GM23338 (cell line): ENCODE results near the gene NINL. TPM values are rescaled to one million over a fixed set of nuclear protein-coding genes. Genes with fewer than 3 reads are reported as not detected.

Experiments used
- ATAC-seq: fragments of 200-7000 bp; cut with Tn5 transposase; 3 replicates; pipeline ENCODE4 v1.9.1; 2020
- DNase-seq: peaks from one replicate; pipeline ENCODE4 v3.0.0-alpha.2; 2015; ENCODE audit warnings: low spot score
- H2AFZ ChIP-seq: fragments of 200-600 bp; sonication (generic); 2 replicates; pipeline ENCODE4 v1.8.0; 2016; ENCODE audit warnings: antibody characterized with exemption, mild to moderate bottlenecking, moderate library complexity
- H3F3A ChIP-seq: fragments of 200-600 bp; sonication (generic); replicated peaks from 2 replicates; pipeline ENCODE4 v1.8.0; 2017; ENCODE audit warnings: antibody characterized with exemption, mixed run types, low read depth
- H3K27ac ChIP-seq: fragments of 200-600 bp; sonication (generic); 2 replicates; pipeline ENCODE4 v1.6.1; 2016; ENCODE audit warnings: low read depth
- H3K27me3 ChIP-seq: fragments of 200-600 bp; sonication (generic); 2 replicates; pipeline ENCODE4 v1.8.0; 2016; ENCODE audit warnings: mild to moderate bottlenecking, mixed run types, moderate library complexity; ENCODE audit not compliant: insufficient read depth
- H3K36me3 ChIP-seq: fragments of 200-600 bp; sonication (generic); 2 replicates; pipeline ENCODE4 v1.8.0; 2016; ENCODE audit warnings: mild to moderate bottlenecking; ENCODE audit not compliant: insufficient read depth
- H3K4me1 ChIP-seq: fragments of 200-600 bp; sonication (generic); 2 replicates; pipeline ENCODE4 v1.8.0; 2016; ENCODE audit warnings: mild to moderate bottlenecking, moderate library complexity; ENCODE audit not compliant: insufficient read depth
- H3K4me2 ChIP-seq: fragments of 200-600 bp; sonication (generic); 2 replicates; pipeline ENCODE4 v1.7.1; 2017; ENCODE audit warnings: mixed run types
- H3K4me3 ChIP-seq: fragments of 200-600 bp; sonication (generic); 2 replicates; pipeline ENCODE4 v1.6.1; 2016; ENCODE audit warnings: mixed run types
- H3K79me2 ChIP-seq: fragments of 200-600 bp; sonication (generic); replicated peaks from 2 replicates; pipeline ENCODE4 v1.8.0; 2017; ENCODE audit warnings: mild to moderate bottlenecking; ENCODE audit not compliant: insufficient read depth
- H3K9me2 ChIP-seq: fragments of 200-600 bp; sonication (generic); 2 replicates; pipeline ENCODE4 v1.8.0; 2017; ENCODE audit not compliant: insufficient read depth
- H4K20me1 ChIP-seq: fragments of 200-600 bp; sonication (generic); replicated peaks from 2 replicates; pipeline ENCODE4 v1.8.0; 2017; ENCODE audit warnings: mild to moderate bottlenecking; ENCODE audit not compliant: insufficient read depth
- H3K27ac Mint-ChIP-seq: 2 replicates; pipeline ENCODE4 v1.8.0; 2020; ENCODE audit warnings: inconsistent platforms, mild to moderate bottlenecking, moderate library complexity, mixed read lengths
- H3K27me3 Mint-ChIP-seq: 3 replicates; pipeline ENCODE4 v1.8.0; 2022; ENCODE audit warnings: low read depth, mild to moderate bottlenecking, moderate library complexity, mixed read lengths, inconsistent platforms; ENCODE audit not compliant: insufficient read depth, poor library complexity
- H3K36me3 Mint-ChIP-seq: 3 replicates; pipeline ENCODE4 v1.8.0; 2021; ENCODE audit warnings: low read depth, mild to moderate bottlenecking, inconsistent platforms, moderate library complexity, mixed read lengths
- H3K4me1 Mint-ChIP-seq: 3 replicates; pipeline ENCODE4 v1.8.0; 2020; ENCODE audit warnings: mild to moderate bottlenecking, inconsistent platforms, mixed read lengths
- H3K4me3 Mint-ChIP-seq: 3 replicates; pipeline ENCODE4 v1.8.0; 2021; ENCODE audit warnings: moderate library complexity, mild to moderate bottlenecking, inconsistent platforms, mixed read lengths
- H3K9me3 Mint-ChIP-seq: 3 replicates; pipeline ENCODE4 v1.8.0; 2020; ENCODE audit warnings: moderate library complexity, mild to moderate bottlenecking, inconsistent platforms, mixed read lengths
- CREB1 ChIP-seq: fragments of 250-450 bp; sonication (Bioruptor Pico); IDR thresholded peaks from 2 replicates; pipeline ENCODE4 v1.5.0; 2020; ENCODE audit warnings: low read depth, mild to moderate bottlenecking, moderate library complexity
- EZH2phosphoT487 ChIP-seq: fragments of 200-600 bp; sonication (generic); IDR thresholded peaks from one replicate; pipeline ENCODE4 v1.8.1; 2018; ENCODE audit warnings: antibody characterized with exemption; ENCODE audit not compliant: unreplicated experiment
- JUNB ChIP-seq: IDR thresholded peaks from one replicate; pipeline ENCODE4 v1.6.1; 2016; ENCODE audit warnings: antibody characterized with exemption; ENCODE audit not compliant: unreplicated experiment
- STAT1 ChIP-seq: IDR thresholded peaks from one replicate; pipeline ENCODE4 v1.6.1; 2016; ENCODE audit warnings: antibody characterized with exemption; ENCODE audit not compliant: unreplicated experiment
- ZNF462 ChIP-seq: fragments of 250-450 bp; sonication (Bioruptor Pico); IDR thresholded peaks from 2 replicates; pipeline ENCODE4 v1.5.0; 2020; ENCODE audit warnings: mild to moderate bottlenecking, moderate library complexity
- polyA plus RNA-seq: library from polyadenylated mRNA; unstranded; fragments of >200 nt; fragmentation: Nextera tagmentation; extraction: Ambion mirVana; gene quantifications from 2 replicates; pipeline ENCODE4 v1.2.1, GENCODE V29; 2016
- total RNA-seq: library from RNA; depleted of rRNA; stranded (reverse); fragments of >200 nt; shearing (Covaris generic); gene quantifications from 2 replicates; pipeline ENCODE4 v1.2.3, GENCODE V29; 2014
- TF ChIP-seq, protein P1 (sequence below): IDR thresholded peaks from 2 replicates; pipeline ENCODE4 v1.6.1; 2016; ENCODE audit warnings: antibody characterized with exemption

NINL gene
- total and polyA plus RNA-seq, 2 experiments from 2014 or later: 18.0 to 31.2 TPM

DNA sequence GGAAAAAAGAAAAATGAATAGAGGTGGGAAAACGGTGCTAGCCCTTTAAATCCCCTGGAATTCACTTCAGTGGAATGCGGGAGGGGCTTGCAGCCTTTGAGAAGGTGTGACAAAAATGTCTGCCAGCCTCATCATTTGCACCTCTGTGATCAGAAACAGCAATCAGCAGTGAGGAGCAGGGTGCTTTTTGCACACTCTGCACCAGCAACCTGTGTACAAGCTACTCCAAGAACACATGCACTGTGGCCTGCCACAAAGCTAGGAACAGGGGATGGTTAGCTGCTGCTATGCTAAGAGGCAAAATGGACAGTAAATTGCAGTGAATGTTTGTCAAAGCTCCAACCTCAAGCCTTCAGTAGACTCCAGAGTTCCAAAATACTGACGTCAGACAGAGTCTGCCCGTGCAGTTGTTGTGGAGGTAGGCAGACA lies 148.2 kb downstream of the NINL start:
- H3K4me3 ChIP-seq: no peak overlapping the region
- 0 out of 2 replicates have a peak, but pooled peaks cover 3% of the 10 kb centered on the region for H3F3A ChIP-seq
- no peak overlapping the region for H2AFZ ChIP-seq
- peaks cover 15% of the 10 kb centered on the region; the same call in 1 of the 2 replicates for H3K4me1 ChIP-seq
- H3K27me3 ChIP-seq: no peaks in the 10 kb centered on the region
- H4K20me1 ChIP-seq: no peaks in the 10 kb centered on the region
- H3K27ac Mint-ChIP-seq: peak overlapping the region; percentile 68
- no peaks in the 10 kb centered on the region for H3K79me2 ChIP-seq
- H3K4me3 Mint-ChIP-seq: no peak overlapping the region; the same call in 2 of the 3 replicates
- peak; percentile 90 for ATAC-seq
- no peaks in the 10 kb centered on the region for H3K9me2 ChIP-seq
- H3K4me1 Mint-ChIP-seq: peaks cover 15% of the 10 kb centered on the region
- DNase-seq: peak; percentile 87
- peak overlapping the region; percentile 42; the same call in 1 of the 2 replicates for H3K4me2 ChIP-seq
- H3K27ac ChIP-seq: peak overlapping the region; percentile 60
- peaks cover 12% of the 10 kb centered on the region; the same call in 1 of the 2 replicates for H3K36me3 ChIP-seq
- H3K27me3 Mint-ChIP-seq: no peaks in the 10 kb centered on the region
- TF ChIP-seq ZNF462 (CRISPR knock-in tag): no peak
- TF ChIP-seq CREB1 (CRISPR knock-in tag): no peak
- TF ChIP-seq, protein P1, sequence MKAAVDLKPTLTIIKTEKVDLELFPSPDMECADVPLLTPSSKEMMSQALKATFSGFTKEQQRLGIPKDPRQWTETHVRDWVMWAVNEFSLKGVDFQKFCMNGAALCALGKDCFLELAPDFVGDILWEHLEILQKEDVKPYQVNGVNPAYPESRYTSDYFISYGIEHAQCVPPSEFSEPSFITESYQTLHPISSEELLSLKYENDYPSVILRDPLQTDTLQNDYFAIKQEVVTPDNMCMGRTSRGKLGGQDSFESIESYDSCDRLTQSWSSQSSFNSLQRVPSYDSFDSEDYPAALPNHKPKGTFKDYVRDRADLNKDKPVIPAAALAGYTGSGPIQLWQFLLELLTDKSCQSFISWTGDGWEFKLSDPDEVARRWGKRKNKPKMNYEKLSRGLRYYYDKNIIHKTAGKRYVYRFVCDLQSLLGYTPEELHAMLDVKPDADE: no peak
- TF ChIP-seq EZH2phosphoT487: no peak
- TF ChIP-seq STAT1: no peak
- TF ChIP-seq JUNB: no peak
- H3K36me3 Mint-ChIP-seq: peaks cover 70% of the 10 kb centered on the region
- H3K9me3 Mint-ChIP-seq: no peaks in the 10 kb centered on the region
